NCI-H2081 (cell line): ENCODE results near the gene PCBP3.
"Not testable (repeated sequence)": the region's sequence is repeated elsewhere in the genome, so short reads cannot be mapped to it uniquely, and the experiment has no call there.

Experiments used
- DNase-seq, 2 experiments: peaks; one replicate each; lab custom pipeline; 2025; lab: John Stamatoyannopoulos, UW

PCBP3 gene

GRCh38 chr21:45845063-45845769 lies 201.7 kb downstream of the PCBP3 start:
- no peak for DNase-seq

GRCh38 chr21:45845770-45846090 lies 202.2 kb downstream of the PCBP3 start:
- no peak for DNase-seq

GRCh38 chr21:45846373-45847160 lies 203.0 kb downstream of the PCBP3 start:
- no peak for DNase-seq

GRCh38 chr21:45847870-45848269 lies 204.3 kb downstream of the PCBP3 start:
- no peak for DNase-seq

- no peak for DNase-seq
These were observed 204.8 kb downstream of the PCBP3 start for GRCh38 chr21:45848331-45848730.

GRCh38 chr21:45848805-45849204 lies 205.3 kb downstream of the PCBP3 start:
- no peak for DNase-seq

GRCh38 chr21:45849651-45850050 lies 206.1 kb downstream of the PCBP3 start:
- DNase-seq = no peak

- DNase-seq = no peak
These were observed 206.7 kb downstream of the PCBP3 start for GRCh38 chr21:45850181-45850580.

- DNase-seq = not testable (repeated sequence)
These were observed 208.9 kb downstream of the PCBP3 start for GRCh38 chr21:45852386-45852785.

GRCh38 chr21:45852886-45853400 lies 209.4 kb downstream of the PCBP3 start:
- DNase-seq = no peak

GRCh38 chr21:45853703-45854342 lies 210.3 kb downstream of the PCBP3 start:
- DNase-seq = no peak

- DNase-seq = no peak
These were observed 211.2 kb downstream of the PCBP3 start for GRCh38 chr21:45854690-45855247.

- DNase-seq = no peak
These were observed 211.8 kb downstream of the PCBP3 start for GRCh38 chr21:45855248-45855811.

- no peak for DNase-seq
These were observed 212.9 kb downstream of the PCBP3 start for GRCh38 chr21:45856442-45856841.

GRCh38 chr21:45856906-45857305 lies 213.4 kb downstream of the PCBP3 start:
- no peak for DNase-seq

GRCh38 chr21:45857761-45858160 lies 214.2 kb downstream of the PCBP3 start:
- no peak for DNase-seq

- no peak for DNase-seq
These were observed 214.7 kb downstream of the PCBP3 start for GRCh38 chr21:45858180-45858579.

- DNase-seq = no peak
These were observed 215.7 kb downstream of the PCBP3 start for GRCh38 chr21:45859041-45859761.

- DNase-seq = no peak
These were observed 216.3 kb downstream of the PCBP3 start for GRCh38 chr21:45859762-45860357.

GRCh38 chr21:45860493-45861155 lies 217.1 kb downstream of the PCBP3 start:
- no peak for DNase-seq
